Astrocyte of the cerebellum (primary cell): ENCODE results near the gene RAB17.

Source experiments
- DNase-seq: peaks from one replicate; pipeline ENCODE4 v3.0.0-alpha.2; 2011; ENCODE audit warnings: low read depth
- H3K4me3 ChIP-seq: 2 replicates; pipeline ENCODE4 v1.5.1; 2011; ENCODE audit warnings: mild to moderate bottlenecking, low read depth, low read length, moderate library complexity
- CTCF ChIP-seq: IDR thresholded peaks from 2 replicates; pipeline ENCODE4 v1.5.1; 2012; ENCODE audit warnings: low read length, low read depth, moderate library complexity, mild to moderate bottlenecking; ENCODE audit errors: missing control alignments
- in situ Hi-C: cut with HindIII; loops from 2 replicates; pipeline ENCODE4 v1.10.0; 2017; ENCODE audit warnings: low sequenced_read_pairs

RAB17 gene

DNA sequence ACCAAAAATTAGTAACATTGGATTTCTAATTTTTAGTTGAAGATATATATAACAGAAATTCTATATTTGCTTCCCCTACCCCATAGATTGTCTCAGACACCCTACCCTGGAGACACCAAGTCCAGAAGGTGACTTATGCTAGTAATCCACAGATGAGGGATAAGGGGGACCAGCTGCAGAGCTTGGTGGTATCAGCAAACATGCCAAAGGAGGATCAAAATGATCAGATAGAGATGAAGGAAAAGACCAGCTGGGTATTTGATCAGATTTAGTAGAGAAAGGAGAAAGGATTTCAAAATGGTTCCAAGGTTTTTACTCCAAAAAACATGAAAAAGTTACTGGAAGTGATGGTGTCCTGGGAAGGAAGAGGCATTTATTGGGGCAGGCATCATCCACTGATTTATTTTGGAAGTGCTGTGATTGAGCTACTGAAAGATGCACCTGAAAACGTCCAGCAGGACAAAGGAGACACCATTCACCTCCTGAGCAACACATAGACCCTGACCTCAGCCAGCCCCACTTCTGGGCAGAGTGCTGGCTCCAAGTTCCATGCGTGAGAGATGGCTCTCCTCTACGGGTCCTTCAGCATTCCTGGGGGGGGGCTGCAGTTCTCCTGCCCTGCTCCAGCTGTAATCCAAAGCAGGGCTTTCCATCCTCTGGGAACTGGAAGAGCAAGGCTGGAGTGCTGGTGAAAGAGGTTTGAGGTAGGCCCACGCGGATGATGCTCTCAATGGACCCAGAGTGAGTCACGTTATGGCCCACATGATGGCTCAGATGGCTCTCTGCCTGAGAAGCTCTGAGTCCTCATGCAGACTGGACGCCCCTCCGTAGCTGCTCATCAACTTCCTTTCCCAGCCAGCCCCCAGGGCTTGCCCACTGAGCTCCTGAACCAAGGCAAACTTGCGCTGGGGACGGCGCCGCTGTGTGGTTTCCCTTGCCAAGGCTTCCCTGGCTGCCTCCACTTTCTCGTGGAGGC, 33.2 kb upstream of the RAB17 start:
- DNase-seq = no peak
- in situ Hi-C loops = no loop called here
- no peak overlapping the region for H3K4me3 ChIP-seq
- TF ChIP-seq CTCF = no peak

DNA sequence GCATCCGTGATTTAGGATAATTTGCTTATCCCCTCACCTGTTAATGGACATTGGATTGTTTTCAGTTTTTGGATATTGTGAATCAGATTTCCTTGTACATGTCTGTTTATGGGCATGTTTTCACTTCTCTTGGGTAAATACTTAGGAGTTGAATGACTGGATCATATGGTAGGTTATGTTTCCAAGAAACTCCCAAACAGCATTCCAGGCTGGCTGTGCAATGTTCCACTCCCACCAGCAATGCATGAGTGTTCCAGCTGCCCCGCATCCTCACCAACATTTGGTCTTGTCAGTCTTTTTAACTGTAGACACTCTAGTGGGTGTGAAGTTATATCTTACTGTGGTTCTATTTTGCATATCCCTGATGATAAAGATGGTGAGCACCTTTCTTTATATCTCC, 27.9 kb upstream of the RAB17 start:
- in situ Hi-C loops = no loop called here
- H3K4me3 ChIP-seq = no peak overlapping the region
- TF ChIP-seq CTCF = no peak
- no peak for DNase-seq

DNA sequence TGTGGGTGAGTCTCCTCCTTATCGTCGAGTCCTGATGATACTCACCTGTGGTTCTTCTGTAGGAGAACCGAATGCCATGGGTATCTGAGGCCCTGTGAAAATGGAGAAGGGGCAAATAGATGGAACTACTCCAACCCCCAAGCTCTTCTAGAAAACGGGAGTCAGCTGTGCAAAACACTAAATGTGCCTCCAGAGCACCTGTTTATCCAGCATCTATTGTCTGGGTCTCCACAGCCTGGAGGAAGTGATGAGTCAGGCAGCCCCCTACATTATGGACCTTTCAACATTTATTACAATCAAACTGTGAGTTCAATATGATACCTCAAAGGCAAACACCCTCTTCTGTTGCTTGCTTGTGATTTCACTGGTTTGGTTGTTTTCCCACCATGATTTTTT, 27.1 kb upstream of the RAB17 start:
- in situ Hi-C loops = no loop called here
- no peak for TF ChIP-seq CTCF
- no peak overlapping the region for H3K4me3 ChIP-seq
- DNase-seq = no peak

DNA sequence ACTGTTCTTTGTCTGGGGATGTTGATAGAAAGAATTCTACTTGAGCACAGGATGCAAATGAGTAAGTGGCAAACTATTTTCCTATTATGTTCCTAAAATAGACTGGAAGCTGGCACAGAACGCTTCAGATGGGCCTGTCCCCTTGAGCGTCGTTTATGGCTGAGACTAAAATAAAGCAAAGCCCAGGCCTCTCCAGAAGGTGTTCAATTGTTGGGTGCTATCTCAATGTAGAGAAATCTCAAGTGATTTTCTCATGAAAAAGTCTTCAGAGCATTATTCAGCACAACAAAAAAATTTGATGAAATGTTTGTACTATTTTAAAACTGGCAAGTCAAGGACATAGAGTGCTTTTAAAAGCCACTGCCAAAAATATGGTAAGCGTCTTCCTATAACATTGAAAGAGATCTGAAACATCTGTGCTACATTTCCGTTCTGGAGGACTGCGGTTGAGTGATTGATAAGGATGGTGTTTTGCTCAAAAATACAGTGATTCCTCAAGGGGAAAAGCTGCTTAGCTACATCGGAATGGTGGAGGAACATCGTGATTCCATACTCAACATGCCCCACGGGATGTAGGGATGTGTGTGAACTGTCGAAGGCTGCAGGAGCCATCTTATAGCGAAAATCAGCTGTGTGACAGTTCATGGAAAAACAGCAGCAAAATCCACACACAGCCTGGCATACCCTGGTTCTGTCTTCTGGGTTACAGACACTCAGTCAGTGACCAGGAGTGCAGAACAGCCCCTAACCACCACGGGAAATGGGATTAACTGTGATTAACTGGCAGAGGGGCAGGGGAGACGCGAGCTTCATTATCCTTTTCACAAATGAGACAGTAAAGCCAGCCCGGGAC, 26.4 kb upstream of the RAB17 start:
- H3K4me3 ChIP-seq = no peak overlapping the region
- in situ Hi-C loops = no loop called here
- no peak for TF ChIP-seq CTCF
- DNase-seq = peak; percentile 18

DNA sequence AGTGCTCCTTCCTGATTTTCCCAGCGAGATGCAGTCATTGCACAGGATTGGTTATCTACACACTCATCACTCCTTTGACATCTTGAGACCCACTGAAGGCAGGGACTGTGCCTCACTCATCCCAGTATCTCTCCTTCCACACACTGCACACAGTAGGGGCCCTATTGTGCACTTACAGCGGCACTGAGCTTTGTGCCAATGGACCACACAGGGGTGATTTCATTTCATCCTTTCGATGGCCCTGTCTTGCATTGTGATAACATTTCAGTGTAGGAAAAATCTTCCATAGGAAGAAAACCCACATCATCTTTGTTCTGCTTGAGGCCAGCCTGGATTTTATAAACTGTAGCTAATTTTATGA, 25.8 kb upstream of the RAB17 start:
- no peak overlapping the region for H3K4me3 ChIP-seq
- in situ Hi-C loops = no loop called here
- no peak for DNase-seq
- TF ChIP-seq CTCF = no peak

DNA sequence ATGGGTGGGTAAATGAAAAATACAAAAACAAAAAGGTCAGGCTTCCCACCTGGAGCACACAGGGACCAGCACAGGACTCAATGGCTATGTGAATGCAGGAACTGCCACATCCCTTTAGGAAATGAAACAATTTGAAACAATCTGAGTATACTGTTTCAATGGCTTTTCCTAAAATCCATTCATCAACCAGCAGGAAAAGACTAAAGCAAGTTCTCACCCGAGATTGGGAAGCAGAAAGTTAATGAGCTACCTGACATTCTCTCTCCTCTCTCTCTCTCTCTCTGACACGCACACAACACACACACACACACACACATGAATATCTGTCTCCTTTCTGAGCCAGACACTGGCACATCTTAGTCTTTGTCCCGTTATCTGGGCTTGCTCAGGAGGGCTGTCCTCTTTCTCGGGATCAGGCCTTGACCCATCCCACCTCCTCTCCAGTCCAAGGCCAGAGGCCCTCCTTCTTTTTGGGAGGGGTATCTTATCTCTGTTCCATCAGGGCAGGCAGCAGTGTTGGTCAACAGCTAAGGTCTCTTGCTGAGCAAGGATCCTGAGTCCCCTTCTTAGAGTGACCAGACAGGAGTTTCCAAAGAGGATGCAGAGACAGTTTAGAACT, 25.2 kb upstream of the RAB17 start:
- in situ Hi-C loops = no loop called here
- H3K4me3 ChIP-seq = no peak overlapping the region
- TF ChIP-seq CTCF = no peak
- no peak for DNase-seq
